Left ventricle myocardium inferior (tissue), 1 donor: ENCODE data around the gene PCCA. TPM values are rescaled to one million over a fixed set of nuclear protein-coding genes. Genes with fewer than 3 reads are reported as not detected.
"Not testable (repeated sequence)": the region's sequence is repeated elsewhere in the genome, so short reads cannot be mapped to it uniquely, and the experiment has no call there.

Experiments
- DNase-seq: peaks from one replicate; pipeline ENCODE4 v3.0.0-alpha.2; 2020
- H3K27ac ChIP-seq: fragments of 200-600 bp; replicated peaks from 2 replicates; pipeline ENCODE4 v1.8.0; 2021
- H3K27me3 ChIP-seq: fragments of 200-600 bp; 2 replicates; pipeline ENCODE4 v1.8.0; 2021; ENCODE audit warnings: low read depth
- H3K36me3 ChIP-seq: fragments of 200-600 bp; 2 replicates; pipeline ENCODE4 v1.8.0; 2021
- H3K4me1 ChIP-seq: fragments of 200-600 bp; 2 replicates; pipeline ENCODE4 v1.8.0; 2021
- H3K4me3 ChIP-seq: fragments of 200-600 bp; 2 replicates; pipeline ENCODE4 v1.8.0; 2021; ENCODE audit warnings: mild to moderate bottlenecking, moderate library complexity
- H3K9me3 ChIP-seq: fragments of 200-600 bp; replicated peaks from 2 replicates; pipeline ENCODE4 v1.8.0; 2021
- intact Hi-C: fragments of 100-400 bp; cut with micrococcal nuclease; formaldehyde crosslinking; loops from one replicate; pipeline ENCODE4 v1.11.0; 2022
- total RNA-seq: library from RNA; stranded (reverse); fragmentation: NEBNext Ultra II Directional; extraction: Animal tissue kit (Norgen Biotek cat#: 25700); gene quantifications from one replicate; pipeline ENCODE4 v1.2.1, GENCODE V29; 2021
- TF ChIP-seq, protein P1 (sequence below): fragments of 200-600 bp; IDR thresholded peaks from 2 replicates; pipeline ENCODE4 v1.8.0; 2021; ENCODE audit warnings: antibody characterized with exemption, mild to moderate bottlenecking, borderline replicate concordance
- donor health status: DM: no; HTN: yes; CAD: no; lungs with severe emphysema.

Gene PCCA
- total RNA-seq, 1 donor from 2014 or later, result 65.4 TPM

DNA sequence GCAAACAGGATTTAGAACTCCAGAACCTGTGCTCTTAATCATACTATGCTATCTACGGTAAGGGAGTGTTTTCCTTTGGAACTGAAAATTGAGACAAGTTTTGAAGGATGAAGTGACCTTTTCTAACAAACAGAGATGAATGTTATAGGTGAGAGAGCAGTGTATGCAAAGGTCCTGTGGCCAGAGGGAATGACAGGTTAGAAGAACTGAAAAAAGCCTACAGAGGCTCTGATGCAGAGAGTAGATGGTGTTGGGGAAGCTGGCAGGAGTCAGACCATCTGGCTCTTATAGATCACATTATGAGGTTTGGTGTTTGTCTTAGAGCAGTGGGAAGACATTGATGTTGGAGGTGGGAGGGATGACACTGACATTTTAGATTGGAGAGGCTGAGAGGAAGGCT lies 2.0 kb downstream of the PCCA start:
- Histone ChIP-seq H3K9me3 (no peaks in the 10 kb centered on the region), H3K4me1 (peaks cover 46% of the 10 kb centered on the region), H3K27ac (no peak overlapping the region), H3K36me3 (peaks cover 4% of the 10 kb centered on the region), H3K27me3 (no peaks in the 10 kb centered on the region), H3K4me3 (no peak overlapping the region)
- intact Hi-C loops, result no loop called here
- TF ChIP-seq, protein P1, sequence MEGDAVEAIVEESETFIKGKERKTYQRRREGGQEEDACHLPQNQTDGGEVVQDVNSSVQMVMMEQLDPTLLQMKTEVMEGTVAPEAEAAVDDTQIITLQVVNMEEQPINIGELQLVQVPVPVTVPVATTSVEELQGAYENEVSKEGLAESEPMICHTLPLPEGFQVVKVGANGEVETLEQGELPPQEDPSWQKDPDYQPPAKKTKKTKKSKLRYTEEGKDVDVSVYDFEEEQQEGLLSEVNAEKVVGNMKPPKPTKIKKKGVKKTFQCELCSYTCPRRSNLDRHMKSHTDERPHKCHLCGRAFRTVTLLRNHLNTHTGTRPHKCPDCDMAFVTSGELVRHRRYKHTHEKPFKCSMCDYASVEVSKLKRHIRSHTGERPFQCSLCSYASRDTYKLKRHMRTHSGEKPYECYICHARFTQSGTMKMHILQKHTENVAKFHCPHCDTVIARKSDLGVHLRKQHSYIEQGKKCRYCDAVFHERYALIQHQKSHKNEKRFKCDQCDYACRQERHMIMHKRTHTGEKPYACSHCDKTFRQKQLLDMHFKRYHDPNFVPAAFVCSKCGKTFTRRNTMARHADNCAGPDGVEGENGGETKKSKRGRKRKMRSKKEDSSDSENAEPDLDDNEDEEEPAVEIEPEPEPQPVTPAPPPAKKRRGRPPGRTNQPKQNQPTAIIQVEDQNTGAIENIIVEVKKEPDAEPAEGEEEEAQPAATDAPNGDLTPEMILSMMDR, result no peak
- DNase-seq, result no peak

DNA sequence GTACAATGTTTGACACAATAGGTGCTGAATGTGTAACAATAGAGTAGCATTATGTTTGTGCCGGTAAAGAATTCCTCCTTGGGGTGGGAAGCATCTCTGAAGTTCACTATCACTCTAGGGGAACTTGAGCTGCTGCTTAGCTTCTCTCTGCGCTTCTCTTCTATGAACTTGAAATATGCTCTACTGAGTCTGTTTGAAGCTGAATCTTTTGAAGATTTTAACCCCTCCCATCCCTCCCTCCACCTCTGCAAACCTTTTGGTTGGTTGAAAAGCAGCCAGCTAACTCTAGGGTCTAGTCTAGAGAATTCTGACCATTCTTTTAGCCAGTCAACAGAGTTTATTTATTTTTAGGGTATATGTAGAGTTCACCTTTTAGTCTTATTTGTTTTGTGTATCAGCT lies 2.5 kb downstream of the PCCA start:
- Histone ChIP-seq H3K27me3 (no peaks in the 10 kb centered on the region), H3K9me3 (no peaks in the 10 kb centered on the region), H3K36me3 (no peaks in the 10 kb centered on the region), H3K4me1 (peaks cover 46% of the 10 kb centered on the region), H3K4me3 (no peak overlapping the region), H3K27ac (no peak overlapping the region)
- TF ChIP-seq, protein P1, result no peak
- DNase-seq, result no peak
- intact Hi-C loops, result no loop called here

DNA sequence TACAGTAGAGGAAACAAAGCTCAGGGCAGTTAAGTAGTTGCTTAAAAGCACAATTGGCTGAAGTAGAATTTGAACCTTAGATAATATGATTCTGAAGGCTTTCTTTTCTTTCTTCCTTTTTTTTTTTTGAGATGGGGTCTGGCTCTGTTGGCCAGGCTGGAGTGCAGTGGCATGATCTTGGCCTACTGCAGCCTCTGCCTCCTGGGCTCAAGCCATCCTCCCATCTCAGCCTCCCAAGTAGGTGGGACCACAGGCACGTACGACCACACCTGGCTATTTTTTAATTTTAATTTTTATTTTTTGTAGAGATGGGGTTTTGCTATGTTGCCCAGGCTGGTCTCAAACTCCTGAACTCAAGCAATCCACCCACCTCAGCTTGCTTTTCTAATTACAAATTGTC lies 3.4 kb downstream of the PCCA start:
- H3K4me3 ChIP-seq, DNase-seq, intact Hi-C loops, H3K36me3 ChIP-seq, H3K27me3 ChIP-seq, H3K9me3 ChIP-seq, H3K27ac ChIP-seq: not testable (repeated sequence)
- peaks cover 42% of the 10 kb centered on the region for H3K4me1 ChIP-seq

DNA sequence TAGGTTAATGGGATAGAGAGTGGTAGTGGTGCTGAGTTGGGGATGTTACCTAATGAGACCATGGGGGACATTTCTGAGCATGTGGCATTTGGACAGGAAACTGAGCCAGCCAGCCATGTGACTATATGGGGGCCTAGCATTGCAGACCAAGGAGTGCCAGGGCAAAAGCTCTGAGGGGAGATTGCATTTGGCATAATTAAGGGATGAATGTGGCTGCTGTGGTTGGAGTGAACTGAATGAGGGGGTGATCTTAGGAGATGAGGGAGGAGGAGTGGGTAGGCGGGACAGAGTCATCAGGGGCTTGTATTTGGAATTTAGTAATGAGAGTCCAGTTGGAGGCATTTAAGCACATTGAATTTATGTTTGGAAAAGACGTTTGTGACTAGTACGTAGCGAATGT lies 6.6 kb downstream of the PCCA start:
- TF ChIP-seq, protein P1, result no peak
- H3K27me3 ChIP-seq, result no peaks in the 10 kb centered on the region
- H3K4me1 ChIP-seq, result peaks cover 31% of the 10 kb centered on the region
- H3K27ac ChIP-seq, result no peak overlapping the region
- H3K4me3 ChIP-seq, result no peak overlapping the region
- H3K9me3 ChIP-seq, result no peaks in the 10 kb centered on the region
- no peak for DNase-seq
- intact Hi-C loops, result no loop called here
- no peaks in the 10 kb centered on the region for H3K36me3 ChIP-seq

DNA sequence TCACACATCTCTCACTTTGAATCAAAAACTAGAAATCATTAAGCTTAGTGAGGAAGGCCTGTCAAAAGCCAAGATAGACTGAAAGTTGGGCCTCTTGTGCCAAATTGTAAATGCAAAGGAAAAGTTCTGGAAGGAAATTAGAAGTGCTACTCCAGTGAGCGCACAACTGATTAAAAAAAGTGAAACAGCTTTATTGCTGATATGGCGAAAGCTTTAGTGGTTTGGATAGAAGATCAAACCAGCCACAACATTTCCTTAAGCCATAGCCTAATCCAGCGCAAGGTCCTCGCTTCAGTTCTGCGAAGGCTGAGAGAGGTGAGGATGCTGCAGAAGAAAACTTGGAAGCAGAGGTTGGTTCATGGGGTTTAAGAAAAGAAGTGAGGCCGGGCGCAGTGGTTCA lies 7.6 kb downstream of the PCCA start:
- H3K9me3 ChIP-seq, result no peaks in the 10 kb centered on the region
- H3K36me3 ChIP-seq, result no peaks in the 10 kb centered on the region
- no peak overlapping the region for H3K4me3 ChIP-seq
- TF ChIP-seq, protein P1, result no peak
- no peak overlapping the region for H3K27ac ChIP-seq
- no peaks in the 10 kb centered on the region for H3K27me3 ChIP-seq
- H3K4me1 ChIP-seq, result peaks cover 31% of the 10 kb centered on the region
- DNase-seq, result no peak
- intact Hi-C loops, result no loop called here

DNA sequence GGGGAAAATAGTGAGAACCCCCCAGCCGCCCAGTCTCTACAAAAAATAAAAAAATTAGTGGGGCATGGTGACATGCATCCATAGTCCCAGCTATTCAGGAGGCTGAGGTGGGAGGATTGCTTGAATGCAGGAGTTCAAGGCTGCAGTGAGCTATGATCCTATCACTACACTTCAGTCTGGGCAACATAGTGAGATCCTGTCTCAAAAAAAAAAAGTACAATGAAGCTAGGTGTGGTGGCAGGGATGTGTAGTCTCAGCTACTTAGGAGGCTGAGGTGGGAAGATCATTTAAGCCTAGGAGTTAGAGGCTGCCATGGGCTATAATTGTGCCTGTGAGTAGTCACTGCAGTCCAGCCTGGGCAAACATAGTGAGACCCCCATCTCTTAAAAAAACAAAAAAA lies 8.9 kb downstream of the PCCA start:
- Histone ChIP-seq H3K9me3 (no peaks in the 10 kb centered on the region), H3K27me3 (no peaks in the 10 kb centered on the region), H3K27ac (no peak overlapping the region), H3K36me3 (no peaks in the 10 kb centered on the region), H3K4me1 (peaks cover 31% of the 10 kb centered on the region), H3K4me3 (no peak overlapping the region)
- intact Hi-C loops, result no loop called here
- TF ChIP-seq, protein P1, result no peak
- no peak for DNase-seq
